Measurements from ENCODE around the gene SDHB. TPM values are rescaled to one million over a fixed set of nuclear protein-coding genes. Genes with fewer than 3 reads are reported as not detected.

SDHB gene
- total and polyA plus RNA-seq, 2 of the 13 experiments (the other 11 are each of a cell fraction or from before 2014, with no cell fraction given) = 136 to 142 TPM

- TF ChIP-seq GABPA (IDR thresholded peaks at IDR 0.05; ENCODE audit: low read depth, low read length) (peak; percentile 38; the same call in 1 of the 2 replicates), GABPA (CRISPR knock-in tag; IDR thresholded peaks at IDR 0.05; ENCODE audit: low read depth) (peak; percentile 85), ZNF33A (CRISPR knock-in tag; IDR thresholded peaks at IDR 0.05; ENCODE audit: borderline replicate concordance) (no peak), ZNF235 (CRISPR knock-in tag; IDR thresholded peaks at IDR 0.05; ENCODE audit: borderline replicate concordance) (no peak), CENPT (CRISPR knock-in tag; IDR thresholded peaks at IDR 0.05; ENCODE audit: low read depth) (no peak)
These were observed 21.8 kb upstream of the SDHB start (continued) for GRCh38 chr1:17075470-17076255.

GRCh38 chr1:17071794-17072193 is 18.0 kb upstream of the SDHB start:
- H3K79me2 ChIP-seq (ENCODE audit: insufficient read depth, low read length) = no peaks in the 10 kb centered on the region
- ATAC-seq = no peak
- POLR2A ChIA-PET = no interaction called here
- no peak overlapping the region for H2AFZ ChIP-seq (ENCODE audit: low read length)
- H3K27me3 ChIP-seq (ENCODE audit: control insufficient read depth in 1 of 2, insufficient read depth in 2 of 2, low read length in 2 of 2) = no peaks in the 10 kb centered on the region; a peak in 1 of 5 replicates
- BruUV-seq (replicated peaks) = no TSS peak
- intact Hi-C loops (cut with micrococcal nuclease; ENCODE audit: unreplicated experiment) = no loop called here
- H3K4me3 ChIP-seq (replicated peaks in 1 of 3; ENCODE audit: insufficient read depth in 1 of 3, low read depth in 2 of 3, low read length in 3 of 3) = no peak overlapping the region
- H3K27ac ChIP-seq (ENCODE audit: extremely low read length, insufficient read depth, low read length) = no peak overlapping the region
- H3K4me2 ChIP-seq (ENCODE audit: low read depth, low read length) = no peak overlapping the region
- H3K9ac ChIP-seq (ENCODE audit: insufficient read depth, low read depth, low read length) = no peak overlapping the region
- WGBS (ENCODE audit: low lambda C conversion rate) = 37% methylated on average over 5 of the region's 6 CpGs
- H3K9me3 ChIP-seq (ENCODE audit: low read length) = no peaks in the 10 kb centered on the region
- no peak for DNase-seq (ENCODE audit: low spot score)
- H4K20me1 ChIP-seq (ENCODE audit: insufficient read depth, low read length) = no peaks in the 10 kb centered on the region
- H3K36me3 ChIP-seq (replicated peaks in 1 of 2; ENCODE audit: control insufficient read depth in 1 of 2, insufficient read depth in 2 of 2, low read length in 2 of 2) = no peaks in the 10 kb centered on the region
- in situ Hi-C loops (cut with HindIII; ENCODE audit: extremely low pct_ligation_motif_present, low pct_unique_long_range_greater_than_20kb) = no loop called here
- CTCF ChIA-PET (ENCODE audit: low intra/inter-chr PET ratio, low total read pairs) = no interaction called here
- no peak for FAIRE-seq
- H3K4me1 ChIP-seq (ENCODE audit: insufficient read depth, low read length) = no peaks in the 10 kb centered on the region
- TF ChIP-seq HNF1A (IDR thresholded peaks at IDR 0.05; ENCODE audit: low read depth) = no peak
- no peak for TF ChIP-seq HNF1A (CRISPR knock-in tag; IDR thresholded peaks at IDR 0.05; ENCODE audit: borderline replicate concordance)
- TF ChIP-seq MNT (IDR thresholded peaks at IDR 0.05) = no peak
- no peak for TF ChIP-seq NFKBIZ (CRISPR knock-in tag; IDR thresholded peaks at IDR 0.05)
- TF ChIP-seq RBAK (CRISPR knock-in tag; IDR thresholded peaks at IDR 0.05) = no peak
- no peak for TF ChIP-seq NR3C1 (CRISPR knock-in tag; IDR thresholded peaks at IDR 0.05)
- TF ChIP-seq ISL2 (CRISPR knock-in tag; IDR thresholded peaks at IDR 0.05) = no peak

All from HepG2 (cell line).